NCI-H1694 (cell line): ENCODE data around the gene CD59.
"Not testable (repeated sequence)": the region's sequence is repeated elsewhere in the genome, so short reads cannot be mapped to it uniquely, and the experiment has no call there.

ENCODE experiments used
- DNase-seq: peaks from one replicate; lab custom pipeline; 2025; lab: John Stamatoyannopoulos, UW

CD59 gene

GRCh38 chr11:33665350-33666106 is 70.7 kb downstream of the CD59 start:
- DNase-seq: no peak

- DNase-seq: no peak
Measured at GRCh38 chr11:33664827-33665226, 71.4 kb downstream of the CD59 start.

GRCh38 chr11:33664166-33664565 is 72.1 kb downstream of the CD59 start:
- no peak for DNase-seq

- no peak for DNase-seq
Measured at GRCh38 chr11:33663121-33663520, 73.1 kb downstream of the CD59 start.

- DNase-seq: not testable (repeated sequence)
Measured at GRCh38 chr11:33661526-33661925, 74.7 kb downstream of the CD59 start.

GRCh38 chr11:33660962-33661361 is 75.3 kb downstream of the CD59 start:
- no peak for DNase-seq

- DNase-seq: no peak
Measured at GRCh38 chr11:33659370-33660139, 76.7 kb downstream of the CD59 start.

- DNase-seq: no peak
Measured at GRCh38 chr11:33658195-33658900, 77.9 kb downstream of the CD59 start.

- DNase-seq: no peak
Measured at GRCh38 chr11:33657757-33658156, 78.5 kb downstream of the CD59 start.

GRCh38 chr11:33656768-33657167 is 79.5 kb downstream of the CD59 start:
- no peak for DNase-seq

GRCh38 chr11:33655842-33656600 is 80.2 kb downstream of the CD59 start:
- no peak for DNase-seq

- no peak for DNase-seq
Measured at GRCh38 chr11:33654594-33654993, 81.6 kb downstream of the CD59 start.
